ENCODE results near the gene DOCK10.

Gene DOCK10

DNA sequence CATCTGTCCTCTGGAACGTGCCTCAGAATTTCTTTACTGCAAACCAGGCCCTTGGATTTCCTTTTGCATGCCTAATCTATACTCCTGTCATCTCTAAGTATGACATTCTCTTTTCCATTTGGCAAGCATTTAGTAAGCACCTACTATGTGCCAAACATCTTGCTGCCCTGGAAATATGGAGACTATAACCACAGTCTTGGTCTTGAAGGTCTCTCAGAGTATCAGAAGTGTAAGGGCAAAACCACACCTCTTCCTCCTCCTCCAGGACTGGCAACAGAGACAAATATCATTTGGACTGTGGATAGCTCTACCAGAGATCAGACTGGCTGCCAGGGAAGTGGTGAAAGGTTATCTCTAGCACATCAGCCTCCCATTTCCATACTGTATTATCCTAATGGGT is 11.4 kb downstream of the DOCK10 start:
- no peaks in the 10 kb centered on the region for H3K36me3 ChIP-seq (ENCODE audit: control insufficient read depth, insufficient read depth, low read length)
- 93 to 96% methylated on average over 1 of the region's 1 CpG for WGBS, 2 experiments
- H3K27ac ChIP-seq (ENCODE audit: insufficient read depth, low read depth, low read length, poor library complexity, severe bottlenecking): no peak overlapping the region
- no peaks in the 10 kb centered on the region for H3K9me3 ChIP-seq (ENCODE audit: control insufficient read depth, low read length)
- H3K4me1 ChIP-seq (ENCODE audit: control insufficient read depth, insufficient read depth, low read length): no peaks in the 10 kb centered on the region
- H3K4me3 ChIP-seq (ENCODE audit: insufficient read depth, low read depth, low read length): no peak overlapping the region
- no peaks in the 10 kb centered on the region for H3K27me3 ChIP-seq (ENCODE audit: control insufficient read depth, insufficient read depth, low read length, poor library complexity, severe bottlenecking)

DNA sequence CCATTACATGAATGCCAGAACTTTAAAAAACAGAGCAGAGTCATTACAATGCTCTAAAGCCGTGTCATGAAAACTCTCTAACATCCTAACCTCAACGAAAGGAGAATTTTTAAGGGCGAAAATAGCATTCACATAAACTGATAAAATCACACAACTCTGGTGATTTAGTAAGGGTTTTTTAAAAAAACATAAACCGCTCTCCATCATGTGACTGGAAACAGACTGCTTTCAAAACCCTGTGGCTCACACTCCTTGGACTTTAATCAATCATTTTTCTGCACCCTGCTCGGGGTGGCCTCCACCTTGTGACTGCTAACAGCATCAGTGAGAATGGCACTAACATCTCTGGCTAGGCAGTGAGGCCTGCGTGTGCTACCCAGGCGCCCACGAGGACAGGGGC is 12.1 kb downstream of the DOCK10 start:
- Histone ChIP-seq H3K4me1 (ENCODE audit: control insufficient read depth, insufficient read depth, low read length) (no peaks in the 10 kb centered on the region), H3K27ac (ENCODE audit: insufficient read depth, low read depth, low read length, poor library complexity, severe bottlenecking) (no peak overlapping the region), H3K4me3 (ENCODE audit: insufficient read depth, low read depth, low read length) (no peak overlapping the region), H3K36me3 (ENCODE audit: control insufficient read depth, insufficient read depth, low read length) (no peaks in the 10 kb centered on the region), H3K9me3 (ENCODE audit: control insufficient read depth, low read length) (no peaks in the 10 kb centered on the region), H3K27me3 (ENCODE audit: control insufficient read depth, insufficient read depth, low read length, poor library complexity, severe bottlenecking) (no peaks in the 10 kb centered on the region)
- WGBS, 2 experiments: 94 to 96% methylated on average over 8 of the region's 8 CpGs

DNA sequence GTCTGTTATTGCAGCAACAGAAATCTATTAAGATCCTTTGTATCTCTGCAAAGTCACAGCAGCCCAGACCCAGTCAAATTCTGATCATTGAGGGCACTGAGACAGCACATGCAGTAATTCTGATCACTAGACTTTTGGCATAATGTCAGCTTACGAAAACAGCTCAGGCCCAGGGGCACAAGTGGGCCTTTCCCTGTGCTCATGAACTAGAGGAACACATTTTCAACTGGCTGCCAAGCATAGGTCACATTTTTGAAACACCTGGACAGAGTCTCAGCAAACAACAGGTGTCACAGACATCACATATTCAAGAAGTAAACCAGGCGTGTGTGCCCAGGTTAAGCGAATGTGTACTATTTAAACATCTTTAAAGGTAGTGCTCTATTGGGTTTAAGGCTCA is 13.7 kb downstream of the DOCK10 start:
- no peak overlapping the region for H3K4me3 ChIP-seq (ENCODE audit: insufficient read depth, low read depth, low read length)
- H3K4me1 ChIP-seq (ENCODE audit: control insufficient read depth, insufficient read depth, low read length): no peaks in the 10 kb centered on the region
- WGBS, 2 experiments: 97 to 99% methylated on average over 2 to 3 of the region's 3 CpGs
- H3K27me3 ChIP-seq (ENCODE audit: control insufficient read depth, insufficient read depth, low read length, poor library complexity, severe bottlenecking): no peaks in the 10 kb centered on the region
- no peak overlapping the region for H3K27ac ChIP-seq (ENCODE audit: insufficient read depth, low read depth, low read length, poor library complexity, severe bottlenecking)
- no peaks in the 10 kb centered on the region for H3K36me3 ChIP-seq (ENCODE audit: control insufficient read depth, insufficient read depth, low read length)
- H3K9me3 ChIP-seq (ENCODE audit: control insufficient read depth, low read length): no peaks in the 10 kb centered on the region

DNA sequence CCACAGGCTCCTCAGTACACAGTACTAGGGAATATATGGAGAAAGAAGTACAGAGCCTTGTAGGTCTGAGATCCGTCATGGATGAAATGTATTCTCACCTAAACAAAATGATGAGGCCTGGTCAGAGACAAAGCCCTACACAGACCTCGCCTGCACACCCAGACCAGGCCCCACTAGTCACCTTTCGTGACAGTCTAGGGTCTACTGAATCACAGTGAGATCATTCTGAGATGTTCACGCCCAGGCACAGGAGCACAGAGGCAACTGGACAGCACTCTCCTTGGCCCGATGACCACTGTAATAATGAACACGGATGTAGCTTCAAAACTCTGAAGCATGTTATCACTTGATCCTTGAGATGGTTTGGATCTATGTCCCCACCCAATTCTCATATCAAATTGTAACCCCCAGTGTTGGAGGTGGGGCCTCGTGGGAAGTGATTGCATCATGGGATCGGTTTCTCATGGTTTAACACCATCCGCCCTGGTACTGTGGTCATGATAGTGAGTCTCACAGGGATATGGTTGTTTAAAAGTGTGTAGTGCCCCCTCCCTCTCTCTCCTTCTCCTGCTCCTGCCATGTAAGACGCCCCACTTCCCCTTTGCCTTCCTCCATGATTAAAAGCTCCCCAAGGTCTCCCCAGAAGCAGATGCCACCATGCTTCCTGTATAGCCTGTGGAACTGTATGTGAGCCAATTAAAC is 15.1 kb downstream of the DOCK10 start:
- H3K4me3 ChIP-seq (ENCODE audit: insufficient read depth, low read depth, low read length): no peak overlapping the region
- no peaks in the 10 kb centered on the region for H3K27me3 ChIP-seq (ENCODE audit: control insufficient read depth, insufficient read depth, low read length, poor library complexity, severe bottlenecking)
- H3K9me3 ChIP-seq (ENCODE audit: control insufficient read depth, low read length): no peaks in the 10 kb centered on the region
- H3K36me3 ChIP-seq (ENCODE audit: control insufficient read depth, insufficient read depth, low read length): no peaks in the 10 kb centered on the region
- H3K27ac ChIP-seq (ENCODE audit: insufficient read depth, low read depth, low read length, poor library complexity, severe bottlenecking): no peak overlapping the region
- WGBS, 2 experiments: 92 to 94% methylated on average over 10 of the region's 10 CpGs
- no peaks in the 10 kb centered on the region for H3K4me1 ChIP-seq (ENCODE audit: control insufficient read depth, insufficient read depth, low read length)

DNA sequence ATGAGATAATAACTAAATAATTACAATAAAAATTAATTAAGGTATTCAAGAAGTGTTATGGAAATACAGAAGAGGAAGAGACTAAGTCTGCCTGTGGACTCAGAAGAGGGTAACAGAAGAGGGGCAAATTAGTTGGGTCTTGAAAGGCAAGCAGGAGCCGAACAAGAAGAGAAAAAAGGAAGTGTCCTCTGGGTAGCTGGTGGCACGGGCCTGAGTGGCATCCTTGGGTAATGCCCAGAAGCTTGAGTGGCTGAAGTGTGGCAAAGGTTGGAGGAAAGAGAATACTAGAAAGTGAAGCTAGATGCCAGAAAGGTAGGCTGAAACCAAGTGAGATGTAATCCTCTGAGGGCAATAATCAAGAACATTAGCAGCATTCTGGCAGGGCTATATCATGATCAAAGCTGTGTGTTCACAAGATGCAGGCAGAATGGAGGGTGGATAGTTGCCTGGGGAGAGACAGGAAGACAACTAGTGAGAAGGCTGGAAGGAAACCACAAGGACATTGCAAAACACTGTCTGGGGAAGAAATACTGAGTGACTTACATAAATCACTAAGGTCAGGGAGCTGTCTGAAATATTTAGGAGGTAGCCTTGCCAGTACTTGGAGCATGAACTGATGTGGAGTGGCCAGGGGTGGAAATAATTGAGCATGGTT is 16.2 kb downstream of the DOCK10 start:
- no peaks in the 10 kb centered on the region for H3K36me3 ChIP-seq (ENCODE audit: control insufficient read depth, insufficient read depth, low read length)
- H3K27ac ChIP-seq (ENCODE audit: insufficient read depth, low read depth, low read length, poor library complexity, severe bottlenecking): no peak overlapping the region
- H3K9me3 ChIP-seq (ENCODE audit: control insufficient read depth, low read length): no peaks in the 10 kb centered on the region
- no peaks in the 10 kb centered on the region for H3K4me1 ChIP-seq (ENCODE audit: control insufficient read depth, insufficient read depth, low read length)
- WGBS, 2 experiments: 93 to 99% methylated on average over 2 of the region's 2 CpGs
- H3K4me3 ChIP-seq (ENCODE audit: insufficient read depth, low read depth, low read length): no peak overlapping the region
- no peaks in the 10 kb centered on the region for H3K27me3 ChIP-seq (ENCODE audit: control insufficient read depth, insufficient read depth, low read length, poor library complexity, severe bottlenecking)

DNA sequence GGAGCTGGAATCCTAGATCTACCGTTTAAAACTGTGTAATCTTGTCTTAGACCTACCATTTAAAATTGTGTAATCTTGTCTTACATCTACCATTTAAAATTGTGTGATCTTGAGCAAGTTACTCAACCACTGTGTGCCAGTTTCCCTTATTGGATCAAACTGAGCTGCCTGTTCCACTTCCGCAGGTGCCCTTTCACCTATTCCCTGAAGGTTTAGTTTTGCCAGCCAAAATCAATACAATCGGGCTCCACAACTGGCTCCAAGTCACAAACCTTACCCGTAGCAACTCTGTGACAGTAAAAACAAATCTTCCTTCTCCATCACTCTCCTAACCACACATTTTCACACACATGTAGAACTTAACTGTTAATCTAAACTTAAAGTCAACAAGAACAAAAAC is 20.1 kb downstream of the DOCK10 start:
- Histone ChIP-seq H3K27me3 (ENCODE audit: control insufficient read depth, insufficient read depth, low read length, poor library complexity, severe bottlenecking) (no peaks in the 10 kb centered on the region), H3K9me3 (ENCODE audit: control insufficient read depth, low read length) (no peaks in the 10 kb centered on the region)
- 80 to 85% methylated on average over 4 of the region's 4 CpGs for WGBS, 2 experiments

DNA sequence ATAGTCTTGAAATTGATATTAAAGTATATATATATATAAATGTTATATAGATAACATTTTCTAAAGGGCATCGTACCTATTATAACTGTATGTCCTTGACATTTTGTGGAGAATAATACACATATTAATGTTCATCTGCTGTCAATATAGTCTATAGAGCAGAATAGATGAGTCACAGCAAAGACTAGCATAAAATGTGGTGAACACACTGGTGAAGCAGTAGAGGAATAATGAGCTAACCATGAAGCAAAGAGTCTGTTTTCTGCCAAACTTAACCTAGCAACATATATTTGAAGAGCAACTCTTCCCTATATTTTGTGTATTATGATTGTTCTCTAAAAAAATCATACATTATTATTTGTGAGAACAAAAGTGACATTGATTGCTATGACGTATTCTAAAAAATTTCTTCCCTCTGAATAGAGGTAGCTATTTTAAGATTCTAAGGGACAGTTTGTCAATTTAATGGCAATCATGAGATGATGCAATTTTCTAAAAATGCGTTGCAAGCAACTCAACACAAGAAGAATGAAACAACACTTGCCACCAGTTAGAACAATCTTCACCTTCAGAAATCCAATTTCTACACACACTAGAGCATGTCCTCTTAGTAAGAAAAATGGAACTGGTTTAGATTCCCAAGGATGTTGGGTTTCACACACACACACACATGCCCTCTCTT is 22.0 kb downstream of the DOCK10 start:
- 100% methylated on average over 1 to 2 of the region's 3 CpGs for WGBS, 2 experiments

More for the DNA sequence above, 20.1 kb downstream of the DOCK10 start:
- Histone ChIP-seq H3K36me3 (ENCODE audit: control insufficient read depth, insufficient read depth, low read length) (no peaks in the 10 kb centered on the region), H3K4me1 (ENCODE audit: control insufficient read depth, insufficient read depth, low read length) (no peaks in the 10 kb centered on the region), H3K4me3 (ENCODE audit: insufficient read depth, low read depth, low read length) (no peak overlapping the region), H3K27ac (ENCODE audit: insufficient read depth, low read depth, low read length, poor library complexity, severe bottlenecking) (no peak overlapping the region)

DNA sequence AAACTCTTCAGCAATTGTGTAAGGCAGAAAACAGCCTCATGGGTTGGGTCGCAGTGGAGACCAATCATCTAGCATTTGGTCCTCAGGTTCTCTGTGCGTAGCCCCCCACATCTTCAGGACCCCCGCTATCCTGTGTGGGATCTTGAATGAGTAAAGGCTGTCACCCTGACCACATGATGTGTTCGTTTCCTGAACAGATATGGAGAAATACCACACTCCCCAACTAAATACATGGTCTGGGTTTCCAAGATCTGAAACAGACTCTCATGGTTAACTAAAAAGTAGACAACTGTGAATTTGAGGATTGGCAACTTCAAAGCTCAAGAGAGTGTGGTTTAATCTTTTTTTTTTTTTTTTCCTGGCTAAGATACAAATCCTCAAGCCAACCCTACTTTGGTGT is 23.2 kb downstream of the DOCK10 start:
- Histone ChIP-seq H3K4me3 (ENCODE audit: insufficient read depth, low read depth, low read length) (no peak overlapping the region), H3K27me3 (ENCODE audit: control insufficient read depth, insufficient read depth, low read length, poor library complexity, severe bottlenecking) (no peaks in the 10 kb centered on the region), H3K9me3 (ENCODE audit: control insufficient read depth, low read length) (no peaks in the 10 kb centered on the region), H3K36me3 (ENCODE audit: control insufficient read depth, insufficient read depth, low read length) (no peaks in the 10 kb centered on the region), H3K4me1 (ENCODE audit: control insufficient read depth, insufficient read depth, low read length) (no peaks in the 10 kb centered on the region), H3K27ac (ENCODE audit: insufficient read depth, low read depth, low read length, poor library complexity, severe bottlenecking) (no peak overlapping the region)
- 94% methylated on average over 3 to 4 of the region's 4 CpGs for WGBS, 2 experiments

More for the DNA sequence above, 22.0 kb downstream of the DOCK10 start:
- Histone ChIP-seq H3K27me3 (ENCODE audit: control insufficient read depth, insufficient read depth, low read length, poor library complexity, severe bottlenecking) (no peaks in the 10 kb centered on the region), H3K4me1 (ENCODE audit: control insufficient read depth, insufficient read depth, low read length) (no peaks in the 10 kb centered on the region), H3K36me3 (ENCODE audit: control insufficient read depth, insufficient read depth, low read length) (no peaks in the 10 kb centered on the region), H3K27ac (ENCODE audit: insufficient read depth, low read depth, low read length, poor library complexity, severe bottlenecking) (no peak overlapping the region), H3K9me3 (ENCODE audit: control insufficient read depth, low read length) (no peaks in the 10 kb centered on the region), H3K4me3 (ENCODE audit: insufficient read depth, low read depth, low read length) (no peak overlapping the region)

DNA sequence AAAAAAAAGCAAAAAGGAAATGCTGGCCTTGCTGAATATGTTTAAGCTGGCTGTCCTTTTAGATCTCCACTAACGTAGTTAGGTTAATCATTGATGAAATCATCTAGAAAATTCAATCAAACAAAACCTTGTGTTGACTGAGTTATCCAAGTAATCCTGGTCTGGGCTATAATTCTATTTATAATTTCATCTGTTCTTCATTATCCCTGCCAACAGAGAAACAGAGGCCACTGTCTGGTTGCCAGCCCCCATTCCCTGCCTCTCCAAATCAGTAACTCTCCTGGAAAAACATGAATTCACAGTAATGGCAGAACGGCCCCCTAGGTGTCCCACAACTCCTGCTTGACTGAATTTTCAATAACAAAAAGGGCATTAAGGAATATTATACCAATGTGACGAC is 24.6 kb downstream of the DOCK10 start:
- H3K4me3 ChIP-seq (ENCODE audit: insufficient read depth, low read depth, low read length): no peak overlapping the region
- H3K9me3 ChIP-seq (ENCODE audit: control insufficient read depth, low read length): no peaks in the 10 kb centered on the region
- no peaks in the 10 kb centered on the region for H3K4me1 ChIP-seq (ENCODE audit: control insufficient read depth, insufficient read depth, low read length)
- H3K27me3 ChIP-seq (ENCODE audit: control insufficient read depth, insufficient read depth, low read length, poor library complexity, severe bottlenecking): no peaks in the 10 kb centered on the region
- H3K36me3 ChIP-seq (ENCODE audit: control insufficient read depth, insufficient read depth, low read length): no peaks in the 10 kb centered on the region
- 74 to 92% methylated on average over 2 to 3 of the region's 3 CpGs for WGBS, 2 experiments
- H3K27ac ChIP-seq (ENCODE audit: insufficient read depth, low read depth, low read length, poor library complexity, severe bottlenecking): no peak overlapping the region

DNA sequence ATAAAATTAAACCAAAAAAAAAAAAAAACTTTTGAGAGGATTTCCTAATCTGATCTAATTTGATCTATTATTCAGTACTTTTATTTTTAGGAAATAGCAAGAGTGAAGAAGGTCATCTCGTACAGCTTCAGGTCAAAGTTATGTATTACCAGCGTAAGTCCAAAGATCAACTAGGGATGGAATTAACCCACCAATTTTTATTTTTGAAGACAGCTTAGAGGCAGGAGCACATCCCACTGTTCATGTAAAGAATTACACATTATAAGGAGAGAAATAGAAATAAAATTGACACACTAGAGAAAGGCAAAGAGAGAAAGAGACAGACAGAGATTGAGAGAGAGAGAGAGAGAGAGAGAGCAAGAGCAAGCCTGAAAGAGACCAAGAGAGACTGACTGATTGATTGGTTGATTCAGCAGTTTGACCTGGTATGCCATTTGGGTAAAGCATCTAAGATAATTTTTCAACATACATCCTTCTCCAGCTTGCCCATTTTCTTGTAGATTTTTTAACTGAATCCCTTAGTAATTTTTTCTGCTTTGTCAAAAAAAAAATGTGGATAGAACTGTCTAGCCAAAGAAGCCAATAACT is 25.1 kb downstream of the DOCK10 start:
- H3K4me3 ChIP-seq (ENCODE audit: insufficient read depth, low read depth, low read length): no peak overlapping the region
- H3K9me3 ChIP-seq (ENCODE audit: control insufficient read depth, low read length): no peaks in the 10 kb centered on the region
- 90 to 100% methylated on average over 1 to 2 of the region's 2 CpGs for WGBS, 2 experiments
- H3K27ac ChIP-seq (ENCODE audit: insufficient read depth, low read depth, low read length, poor library complexity, severe bottlenecking): no peak overlapping the region
- no peaks in the 10 kb centered on the region for H3K36me3 ChIP-seq (ENCODE audit: control insufficient read depth, insufficient read depth, low read length)
- H3K4me1 ChIP-seq (ENCODE audit: control insufficient read depth, insufficient read depth, low read length): no peaks in the 10 kb centered on the region
- H3K27me3 ChIP-seq (ENCODE audit: control insufficient read depth, insufficient read depth, low read length, poor library complexity, severe bottlenecking): no peaks in the 10 kb centered on the region

Data from ectodermal cell (in vitro differentiated cells).